IMR-90 (cell line): Measurements from ENCODE around the gene SPG11. TPM values are rescaled to one million over a fixed set of nuclear protein-coding genes. Genes with fewer than 3 reads are reported as not detected.

Experiments
- ATAC-seq: fragments of 200-7000 bp; cut with Tn5 transposase; 2 replicates; pipeline ENCODE4 v1.9.1; 2020; ENCODE audit warnings: low read depth, mild to moderate bottlenecking, moderate library complexity
- BruUV-seq: library from RNA; stranded (reverse); fragments of 400-500 nt; replicated peaks from 2 replicates; lab custom pipeline; 2021; lab: Mats Ljungman, UMichigan
- CTCF ChIA-PET: fragments of 300-600 bp; formaldehyde crosslinking; extraction: SDS; loops from one replicate; lab custom pipeline; 2021; ENCODE audit warnings: antibody characterized with exemption; lab: Yijun Ruan, JAX
- POLR2A ChIA-PET: fragments of 300-600 bp; sonication (Branson Sonifier 250); formaldehyde crosslinking; loops from one replicate; lab custom pipeline; 2022; ENCODE audit warnings: antibody characterized with exemption; ENCODE audit not compliant: unreplicated experiment; lab: Charles Lee
- DNase-seq: peaks from one replicate; pipeline ENCODE4 v3.0.0; 2013
- H2AFZ ChIP-seq: replicated peaks from 2 replicates; pipeline ENCODE3; 2013; ENCODE audit warnings: low read length, mild to moderate bottlenecking; ENCODE audit not compliant: poor library complexity
- H2AK5ac ChIP-seq: 2 replicates; pipeline ENCODE4 v1.6.1; 2013; ENCODE audit warnings: low read depth, low read length, inconsistent platforms
- H2AK9ac ChIP-seq: replicated peaks from 2 replicates; pipeline ENCODE3; 2013; ENCODE audit warnings: mild to moderate bottlenecking, low read depth, low read length, moderate library complexity; ENCODE audit not compliant: poor library complexity
- H2BK120ac ChIP-seq: 2 replicates; pipeline ENCODE4 v1.6.1; 2013; ENCODE audit warnings: low read depth, low read length, inconsistent platforms
- H2BK15ac ChIP-seq: 3 replicates; pipeline ENCODE4 v1.6.1; 2013; ENCODE audit warnings: low read depth, low read length, inconsistent platforms
- H2BK20ac ChIP-seq: 2 replicates; pipeline ENCODE4 v1.6.1; 2013; ENCODE audit warnings: low read depth, mild to moderate bottlenecking, inconsistent platforms, low read length, moderate library complexity
- H2BK5ac ChIP-seq: 2 replicates; pipeline ENCODE4 v1.6.1; 2013; ENCODE audit warnings: mild to moderate bottlenecking, low read depth, low read length, inconsistent platforms; ENCODE audit not compliant: poor library complexity, severe bottlenecking
- H3K14ac ChIP-seq: replicated peaks from 2 replicates; pipeline ENCODE4 v1.6.1; 2013; ENCODE audit warnings: low read depth, low read length, inconsistent platforms
- H3K18ac ChIP-seq: 2 replicates; pipeline ENCODE4 v1.6.1; 2013; ENCODE audit warnings: low read depth, low read length, control low read depth
- H3K23ac ChIP-seq: 2 replicates; pipeline ENCODE4 v1.6.1; 2013; ENCODE audit warnings: low read depth, low read length, inconsistent platforms
- H3K27ac ChIP-seq: 2 replicates; pipeline ENCODE4 v1.5.1; 2013; ENCODE audit warnings: mild to moderate bottlenecking, control low read depth, low read length; ENCODE audit not compliant: insufficient read depth
- H3K27me3 ChIP-seq: 2 replicates; pipeline ENCODE4 v1.6.1; 2013; ENCODE audit warnings: low read length; ENCODE audit not compliant: control insufficient read depth, insufficient read depth
- H3K36me3 ChIP-seq: 2 replicates; pipeline ENCODE4 v1.6.1; 2013; ENCODE audit warnings: low read length, mixed read lengths; ENCODE audit not compliant: control insufficient read depth, insufficient read depth
- H3K4ac ChIP-seq: 2 replicates; pipeline ENCODE4 v1.6.1; 2013; ENCODE audit warnings: low read depth, low read length, inconsistent platforms
- H3K4me1 ChIP-seq: 2 replicates; pipeline ENCODE4 v1.6.1; 2013; ENCODE audit warnings: low read length, mixed read lengths; ENCODE audit not compliant: control insufficient read depth, insufficient read depth
- H3K4me2 ChIP-seq: 2 replicates; pipeline ENCODE4 v1.6.1; 2013; ENCODE audit warnings: low read depth, mild to moderate bottlenecking, control low read depth, low read length, moderate library complexity
- H3K4me3 ChIP-seq: 2 replicates; pipeline ENCODE4 v1.5.1; 2013; ENCODE audit warnings: low read depth, mild to moderate bottlenecking, control low read depth, low read length, moderate library complexity; ENCODE audit not compliant: insufficient read depth
- H3K56ac ChIP-seq: 2 replicates; pipeline ENCODE4 v1.6.1; 2013; ENCODE audit warnings: low read length, inconsistent platforms; ENCODE audit not compliant: insufficient read depth; ENCODE audit errors: extremely low read depth
- H3K79me1 ChIP-seq, 2 experiments: 2 replicates each; pipeline ENCODE4 v1.6.1; 2013; ENCODE audit warnings: low read length in 2 of 2, inconsistent platforms in 1 of 2, low read depth in 1 of 2
- H3K9ac ChIP-seq: 2 replicates; pipeline ENCODE4 v1.6.1; 2013; ENCODE audit warnings: low read depth, low read length, control low read depth
- H3K9me1 ChIP-seq: 2 replicates; pipeline ENCODE4 v1.6.1; 2013; ENCODE audit warnings: low read length, inconsistent platforms; ENCODE audit not compliant: insufficient read depth
- H3K9me3 ChIP-seq: 2 replicates; pipeline ENCODE4 v1.6.1; 2013; ENCODE audit warnings: low read length; ENCODE audit not compliant: control insufficient read depth, insufficient read depth
- H4K20me1 ChIP-seq: 2 replicates; pipeline ENCODE4 v1.6.1; 2013; ENCODE audit warnings: low read length, inconsistent platforms; ENCODE audit not compliant: insufficient read depth
- H4K5ac ChIP-seq: 2 replicates; pipeline ENCODE4 v1.6.1; 2013; ENCODE audit warnings: mild to moderate bottlenecking, low read depth, low read length, control low read depth
- H4K8ac ChIP-seq, 2 experiments: 2 replicates each; pipeline ENCODE4 v1.6.1; 2013; ENCODE audit warnings: low read depth in 2 of 2, low read length in 2 of 2, control low read depth in 1 of 2, inconsistent platforms in 1 of 2
- H4K91ac ChIP-seq: 2 replicates; pipeline ENCODE4 v1.6.1; 2013; ENCODE audit warnings: low read depth, low read length, inconsistent platforms; ENCODE audit not compliant: insufficient read depth
- BHLHE40 ChIP-seq: fragments of 150-350 bp; IDR thresholded peaks from 2 replicates; pipeline ENCODE4 v1.6.1; 2016; ENCODE audit warnings: mild to moderate bottlenecking, low read depth, low read length
- CHD1 ChIP-seq: IDR thresholded peaks from 2 replicates; pipeline ENCODE4 v1.6.1; 2012; ENCODE audit warnings: low read depth, low read length, improper control_type of control experiment
- FOS ChIP-seq: fragments of 150-350 bp; IDR thresholded peaks from 2 replicates; pipeline ENCODE4 v1.6.1; 2016; ENCODE audit warnings: low read depth, low read length
- MAFK ChIP-seq: IDR thresholded peaks from 2 replicates; pipeline ENCODE4 v1.6.1; 2012; ENCODE audit warnings: low read depth, low read length, improper control_type of control experiment
- MAZ ChIP-seq: IDR thresholded peaks from 2 replicates; pipeline ENCODE4 v1.6.1; 2012; ENCODE audit warnings: low read depth, mild to moderate bottlenecking, low read length, improper control_type of control experiment, moderate library complexity, borderline replicate concordance
- MXI1 ChIP-seq: IDR thresholded peaks from 2 replicates; pipeline ENCODE4 v1.6.1; 2012; ENCODE audit warnings: low read depth, mild to moderate bottlenecking, low read length, moderate library complexity, borderline replicate concordance
- NFE2L2 ChIP-seq: fragments of 150-350 bp; IDR thresholded peaks from 2 replicates; pipeline ENCODE4 v1.6.1; 2016; ENCODE audit warnings: low read depth, mild to moderate bottlenecking, low read length
- POLR2A ChIP-seq: IDR thresholded peaks from 2 replicates; pipeline ENCODE4 v1.6.1; 2012; ENCODE audit warnings: mild to moderate bottlenecking, low read depth, low read length
- RAD21 ChIP-seq: IDR thresholded peaks from 2 replicates; pipeline ENCODE4 v1.6.1; 2012; ENCODE audit warnings: low read length, improper control_type of control experiment
- RCOR1 ChIP-seq: IDR thresholded peaks from 2 replicates; pipeline ENCODE4 v1.6.1; 2012; ENCODE audit warnings: mild to moderate bottlenecking, low read length, improper control_type of control experiment; ENCODE audit not compliant: insufficient replicate concordance
- RFX5 ChIP-seq: IDR thresholded peaks from 2 replicates; pipeline ENCODE4 v1.8.0; 2012; ENCODE audit warnings: low read depth, mild to moderate bottlenecking, low read length, moderate library complexity
- SMC3 ChIP-seq: fragments of 150-350 bp; IDR thresholded peaks from 2 replicates; pipeline ENCODE4 v1.6.1; 2016; ENCODE audit warnings: low read depth, mild to moderate bottlenecking, antibody characterized with exemption, low read length, moderate library complexity
- WGBS, 2 experiments: methylation state at CpG; one replicate each; pipeline versions ENCODE4 v1.1.5 to v1.1.7; 2013; ENCODE audit warnings: missing lambda C conversion rate in 2 of 2; ENCODE audit not compliant: insufficient read length in 1 of 2; ENCODE audit errors: extremely low coverage in 2 of 2; 5-methylcytosine and 5-hydroxymethylcytosine counted together
- dilution Hi-C: fragments of 300-500 bp; cut with HindIII; formaldehyde crosslinking; loops from one replicate; pipeline ENCODE4 v1.14.3; 2018; ENCODE audit warnings: low sequenced_read_pairs; ENCODE audit not compliant: unreplicated experiment
- in situ Hi-C: fragments of 300-500 bp; cut with MboI; formaldehyde crosslinking; loops from 3 replicates; pipeline ENCODE4 v1.14.3; 2019; ENCODE audit warnings: low sequenced_read_pairs, inconsistent platforms, mixed read lengths
- intact Hi-C: fragments of 100-400 bp; cut with micrococcal nuclease; formaldehyde crosslinking; loops from 2 replicates; pipeline ENCODE4 v1.10.0; 2022
- polyA plus RNA-seq, 3 experiments: library from polyadenylated mRNA; depleted of rRNA; stranded (reverse); fragments of >200 nt; gene quantifications; 2 replicates each; pipeline ENCODE4 v1.2.3, GENCODE V29; 2012; ENCODE audit warnings: low replicate concordance in 1 of 3
- total RNA-seq: library from RNA; depleted of rRNA; stranded (reverse); fragments of >200 nt; gene quantifications from 2 replicates; pipeline ENCODE4 v1.2.3, GENCODE V29; 2012
- TF ChIP-seq, protein P1 (sequence below): conservative IDR thresholded peaks from 2 replicates; pipeline ENCODE4 v1.5.1; 2012; ENCODE audit warnings: mild to moderate bottlenecking, low read depth, low read length, improper control_type of control experiment
- TF ChIP-seq, protein P2 (sequence below): fragments of 150-350 bp; IDR thresholded peaks from 2 replicates; pipeline ENCODE4 v1.6.1; 2017; ENCODE audit warnings: mild to moderate bottlenecking, antibody characterized with exemption, low read length, low read depth
- TF ChIP-seq, protein P3 (sequence below): fragments of 150-350 bp; IDR thresholded peaks from 2 replicates; pipeline ENCODE4 v1.6.1; 2016; ENCODE audit warnings: low read depth, mild to moderate bottlenecking, low read length, moderate library complexity, borderline replicate concordance

The SPG11 gene
- total and polyA plus RNA-seq, 2 of the 4 experiments (the other 2 are of a cell fraction), result 30.8 to 32.6 TPM

DNA sequence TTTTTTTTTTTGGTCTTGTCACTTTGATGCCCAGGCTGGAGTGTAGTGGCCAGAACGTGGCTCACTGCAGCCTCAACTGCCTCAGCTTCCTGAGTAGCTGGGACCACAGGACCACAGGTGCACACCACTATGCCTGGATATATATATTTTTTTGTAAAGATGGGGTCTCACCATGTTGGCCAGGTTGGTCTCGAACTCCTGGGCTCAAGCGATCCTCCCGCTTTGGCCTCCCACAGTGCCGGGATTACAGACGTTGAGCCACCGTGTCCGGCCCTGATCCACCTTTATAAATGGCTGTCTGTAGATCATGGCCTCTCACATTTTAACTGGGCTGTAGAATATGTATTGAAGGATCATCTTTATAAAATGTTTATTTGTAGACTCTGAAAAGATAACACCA is 128.4 kb downstream of the SPG11 start (continued):
- TF ChIP-seq, protein P1, sequence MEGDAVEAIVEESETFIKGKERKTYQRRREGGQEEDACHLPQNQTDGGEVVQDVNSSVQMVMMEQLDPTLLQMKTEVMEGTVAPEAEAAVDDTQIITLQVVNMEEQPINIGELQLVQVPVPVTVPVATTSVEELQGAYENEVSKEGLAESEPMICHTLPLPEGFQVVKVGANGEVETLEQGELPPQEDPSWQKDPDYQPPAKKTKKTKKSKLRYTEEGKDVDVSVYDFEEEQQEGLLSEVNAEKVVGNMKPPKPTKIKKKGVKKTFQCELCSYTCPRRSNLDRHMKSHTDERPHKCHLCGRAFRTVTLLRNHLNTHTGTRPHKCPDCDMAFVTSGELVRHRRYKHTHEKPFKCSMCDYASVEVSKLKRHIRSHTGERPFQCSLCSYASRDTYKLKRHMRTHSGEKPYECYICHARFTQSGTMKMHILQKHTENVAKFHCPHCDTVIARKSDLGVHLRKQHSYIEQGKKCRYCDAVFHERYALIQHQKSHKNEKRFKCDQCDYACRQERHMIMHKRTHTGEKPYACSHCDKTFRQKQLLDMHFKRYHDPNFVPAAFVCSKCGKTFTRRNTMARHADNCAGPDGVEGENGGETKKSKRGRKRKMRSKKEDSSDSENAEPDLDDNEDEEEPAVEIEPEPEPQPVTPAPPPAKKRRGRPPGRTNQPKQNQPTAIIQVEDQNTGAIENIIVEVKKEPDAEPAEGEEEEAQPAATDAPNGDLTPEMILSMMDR, result no peak
- no peak for TF ChIP-seq RAD21
- TF ChIP-seq SMC3, result no peak

DNA sequence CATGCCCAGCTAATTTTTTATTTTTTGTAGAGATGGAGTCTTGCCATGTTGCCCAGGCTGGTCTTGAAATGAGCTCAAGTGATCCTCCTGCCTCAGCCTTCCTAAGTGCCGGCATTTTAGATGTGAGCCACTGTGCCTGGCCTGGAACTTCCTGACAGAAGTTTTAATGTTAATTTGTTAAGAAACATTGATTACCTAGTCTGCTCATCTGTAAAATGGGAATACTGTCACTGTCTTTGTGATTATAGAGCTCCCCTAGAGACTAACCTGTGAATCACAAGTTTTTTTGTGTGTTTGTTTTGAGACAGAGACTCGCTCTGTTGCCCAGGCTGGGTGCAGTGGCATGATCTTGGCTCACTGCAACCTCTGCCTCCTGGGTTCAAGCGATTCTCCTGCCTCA is 130.8 kb downstream of the SPG11 start:
- WGBS, 2 experiments, result 100% methylated on average over 1 of the region's 3 CpGs; no CpG with 5 or more reads in 1 of the 2 experiments
- H3K27ac ChIP-seq, result no peak overlapping the region
- peaks cover 4% of the 10 kb centered on the region; the same call in 1 of the 2 replicates for H3K9me1 ChIP-seq
- H2AK5ac ChIP-seq, result no peak overlapping the region
- POLR2A ChIA-PET, result no interaction called here
- H2AFZ ChIP-seq, result no peak overlapping the region
- H3K14ac ChIP-seq, result no peak overlapping the region
- dilution Hi-C loops (no loop called here), in situ Hi-C loops (no loop called here), intact Hi-C loops (loop anchor here (10.0 kb wide), 1 partner anchor 658 kb away; no protein-coding TSS in a partner anchor)
- no peak overlapping the region for H4K91ac ChIP-seq
- no peak overlapping the region for H3K4ac ChIP-seq
- no peak overlapping the region for H3K56ac ChIP-seq
- no peak overlapping the region for H3K4me3 ChIP-seq
- H3K36me3 ChIP-seq, result peaks cover 3% of the 10 kb centered on the region; the same call in 1 of the 2 replicates
- H4K20me1 ChIP-seq, result 0 out of 2 replicates have a peak, but pooled peaks cover 2% of the 10 kb centered on the region
- no peaks in the 10 kb centered on the region for H3K27me3 ChIP-seq
- H4K5ac ChIP-seq, result no peak overlapping the region
- H2BK120ac ChIP-seq, result no peak overlapping the region
- H2BK20ac ChIP-seq, result no peak overlapping the region
- no peak overlapping the region for H3K9ac ChIP-seq
- H3K79me1 ChIP-seq, result peaks cover 15 to 39% of the 10 kb centered on the region in 2 experiments
- no peak overlapping the region for H2AK9ac ChIP-seq
- H3K18ac ChIP-seq, result no peak overlapping the region
- no peak overlapping the region for H3K4me2 ChIP-seq
- CTCF ChIA-PET, result no interaction called here
- no peaks in the 10 kb centered on the region; the same call in 1 of the 2 replicates for H3K4me1 ChIP-seq
- no peak for ATAC-seq
- no peak overlapping the region for H2BK15ac ChIP-seq
- no peak overlapping the region for H3K23ac ChIP-seq
- no peak overlapping the region for H2BK5ac ChIP-seq
- DNase-seq, result no peak
- H4K8ac ChIP-seq, result no peak overlapping the region
- no TSS peak for BruUV-seq
- H3K9me3 ChIP-seq, result no peaks in the 10 kb centered on the region
- TF ChIP-seq MXI1 (no peak), CHD1 (no peak), FOS (no peak), POLR2A (no peak), BHLHE40 (no peak), MAZ (no peak), NFE2L2 (no peak), RFX5 (no peak), MAFK (no peak), RAD21 (no peak), RCOR1 (no peak)
- TF ChIP-seq, protein P2, sequence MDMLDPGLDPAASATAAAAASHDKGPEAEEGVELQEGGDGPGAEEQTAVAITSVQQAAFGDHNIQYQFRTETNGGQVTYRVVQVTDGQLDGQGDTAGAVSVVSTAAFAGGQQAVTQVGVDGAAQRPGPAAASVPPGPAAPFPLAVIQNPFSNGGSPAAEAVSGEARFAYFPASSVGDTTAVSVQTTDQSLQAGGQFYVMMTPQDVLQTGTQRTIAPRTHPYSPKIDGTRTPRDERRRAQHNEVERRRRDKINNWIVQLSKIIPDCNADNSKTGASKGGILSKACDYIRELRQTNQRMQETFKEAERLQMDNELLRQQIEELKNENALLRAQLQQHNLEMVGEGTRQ, result no peak
- TF ChIP-seq, protein P3, sequence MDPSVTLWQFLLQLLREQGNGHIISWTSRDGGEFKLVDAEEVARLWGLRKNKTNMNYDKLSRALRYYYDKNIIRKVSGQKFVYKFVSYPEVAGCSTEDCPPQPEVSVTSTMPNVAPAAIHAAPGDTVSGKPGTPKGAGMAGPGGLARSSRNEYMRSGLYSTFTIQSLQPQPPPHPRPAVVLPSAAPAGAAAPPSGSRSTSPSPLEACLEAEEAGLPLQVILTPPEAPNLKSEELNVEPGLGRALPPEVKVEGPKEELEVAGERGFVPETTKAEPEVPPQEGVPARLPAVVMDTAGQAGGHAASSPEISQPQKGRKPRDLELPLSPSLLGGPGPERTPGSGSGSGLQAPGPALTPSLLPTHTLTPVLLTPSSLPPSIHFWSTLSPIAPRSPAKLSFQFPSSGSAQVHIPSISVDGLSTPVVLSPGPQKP, result no peak
